Right lobe of liver (tissue), 4 donors: Measurements from ENCODE around the gene DSEL.

Experiments
- POLR2A ChIP-seq: fragments of 450-650 bp; IDR thresholded peaks from one replicate; pipeline ENCODE4 v1.6.1; 2017; ENCODE audit warnings: antibody characterized with exemption, mild to moderate bottlenecking
- TF ChIP-seq, protein P1 (sequence below), 4 donors: fragments of 200-600 bp in 3 of 4; fragments of 450-650 bp in 1 of 4; IDR thresholded peaks; one replicate each; pipeline versions ENCODE4 v1.5.1 to v1.8.0; 2016 to 2022; ENCODE audit warnings: antibody characterized with exemption in 4 of 4, mild to moderate bottlenecking in 2 of 4
- donor health status: DM: no; HTN: no; CAD: no.
- donor health status: DM: no; HTN: no; CAD: no.
- donor health status: DM: no; HTN: yes; CAD: no.

DNA sequence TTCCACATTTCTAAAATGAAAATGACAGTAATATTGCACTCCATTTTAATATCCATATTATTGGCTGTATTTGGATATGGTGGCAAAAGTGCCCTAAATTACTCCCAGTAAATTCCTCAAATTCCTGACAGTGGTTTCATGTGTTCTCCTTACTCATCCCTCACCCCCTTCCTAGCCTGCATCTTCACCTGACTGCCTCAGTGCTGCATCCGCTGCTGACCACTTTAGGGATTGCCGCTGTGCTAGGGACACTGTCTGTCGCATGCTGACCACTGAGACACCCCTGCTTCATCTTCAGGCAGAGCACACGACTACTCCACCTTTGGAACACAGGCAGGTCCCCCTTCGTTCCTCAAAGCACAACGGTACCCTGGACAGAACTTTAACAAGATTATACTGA lies 32.6 kb downstream of the DSEL start:
- TF ChIP-seq, protein P1, sequence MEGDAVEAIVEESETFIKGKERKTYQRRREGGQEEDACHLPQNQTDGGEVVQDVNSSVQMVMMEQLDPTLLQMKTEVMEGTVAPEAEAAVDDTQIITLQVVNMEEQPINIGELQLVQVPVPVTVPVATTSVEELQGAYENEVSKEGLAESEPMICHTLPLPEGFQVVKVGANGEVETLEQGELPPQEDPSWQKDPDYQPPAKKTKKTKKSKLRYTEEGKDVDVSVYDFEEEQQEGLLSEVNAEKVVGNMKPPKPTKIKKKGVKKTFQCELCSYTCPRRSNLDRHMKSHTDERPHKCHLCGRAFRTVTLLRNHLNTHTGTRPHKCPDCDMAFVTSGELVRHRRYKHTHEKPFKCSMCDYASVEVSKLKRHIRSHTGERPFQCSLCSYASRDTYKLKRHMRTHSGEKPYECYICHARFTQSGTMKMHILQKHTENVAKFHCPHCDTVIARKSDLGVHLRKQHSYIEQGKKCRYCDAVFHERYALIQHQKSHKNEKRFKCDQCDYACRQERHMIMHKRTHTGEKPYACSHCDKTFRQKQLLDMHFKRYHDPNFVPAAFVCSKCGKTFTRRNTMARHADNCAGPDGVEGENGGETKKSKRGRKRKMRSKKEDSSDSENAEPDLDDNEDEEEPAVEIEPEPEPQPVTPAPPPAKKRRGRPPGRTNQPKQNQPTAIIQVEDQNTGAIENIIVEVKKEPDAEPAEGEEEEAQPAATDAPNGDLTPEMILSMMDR (IDR thresholded peaks at IDR 0.05): no peak
- TF ChIP-seq POLR2A: no peak
